ENCODE results near the gene TOM1L2. TPM values are rescaled to one million over a fixed set of nuclear protein-coding genes. Genes with fewer than 3 reads are reported as not detected.
A peak's percentile ranks its signal among the peaks of the same experiment; 100 is the strongest.

Gene TOM1L2
- total RNA-seq, 1 experiment from 2014 or later: 35.5 TPM

GRCh38 chr17:17826942-17827785 lies 145.0 kb downstream of the TOM1L2 start:
- no peaks in the 10 kb centered on the region for H3K9me3 Mint-ChIP-seq (ENCODE audit: unreplicated experiment)
- BruUV-seq (replicated peaks): no TSS peak
- POLR2A ChIA-PET: interaction anchor here (2.8 kb wide), 1 partner anchor 9 kb away, joined by 18 read pairs; the partner anchor contains the start of gene SREBF1
- no peak overlapping the region for H3K27ac Mint-ChIP-seq (ENCODE audit: unreplicated experiment)
- no peak for DNase-seq
- Histone ChIP-seq H3K9me3 (no peaks in the 10 kb centered on the region), H3K4me3 (ENCODE audit: low read depth, low read length) (no peak overlapping the region), H3K4me1 (peaks cover 37% of the 10 kb centered on the region), H3K36me3 (ENCODE audit: control insufficient read depth, insufficient read depth, low read length) (0 out of 2 replicates have a peak, but pooled peaks cover 1% of the 10 kb centered on the region), H3K27me3 (replicated peaks; ENCODE audit: control insufficient read depth, insufficient read depth, low read length) (no peaks in the 10 kb centered on the region)
- H3K36me3 Mint-ChIP-seq (ENCODE audit: insufficient read depth, unreplicated experiment): peaks cover 47% of the 10 kb centered on the region
- H3K4me3 Mint-ChIP-seq (ENCODE audit: unreplicated experiment): no peak overlapping the region
- no peak for TF ChIP-seq CTCF (IDR thresholded peaks at IDR 0.05; ENCODE audit: insufficient read depth in 1 of 2, low read depth in 1 of 2, low read length in 1 of 2, severe bottlenecking in 1 of 2, unreplicated experiment in 1 of 2)
- CTCF ChIA-PET: interaction anchor here (0.8 kb wide), 1 partner anchor 10 kb away, joined by 3 read pairs; the partner anchor contains the start of gene SREBF1
- peaks cover 28% of the 10 kb centered on the region for H3K4me1 Mint-ChIP-seq (ENCODE audit: low read depth, unreplicated experiment)
- intact Hi-C loops (cut with micrococcal nuclease; ENCODE audit: unreplicated experiment): no loop called here
- no peaks in the 10 kb centered on the region for H3K27me3 Mint-ChIP-seq (ENCODE audit: insufficient read depth, unreplicated experiment)

- POLR2A ChIA-PET: interaction anchor here (2.8 kb wide), 1 partner anchor 10 kb away, joined by 18 read pairs; the partner anchor contains the start of gene SREBF1
- H3K36me3 Mint-ChIP-seq (ENCODE audit: insufficient read depth, unreplicated experiment): peaks cover 39% of the 10 kb centered on the region
- peaks cover 26% of the 10 kb centered on the region for H3K4me1 Mint-ChIP-seq (ENCODE audit: low read depth, unreplicated experiment)
- Histone ChIP-seq H3K9me3 (no peaks in the 10 kb centered on the region), H3K4me1 (peaks cover 37% of the 10 kb centered on the region), H3K4me3 (ENCODE audit: low read depth, low read length) (no peak overlapping the region), H3K36me3 (ENCODE audit: control insufficient read depth, insufficient read depth, low read length) (peaks cover 1% of the 10 kb centered on the region; the same call in 1 of the 2 replicates), H3K27me3 (replicated peaks; ENCODE audit: control insufficient read depth, insufficient read depth, low read length) (no peaks in the 10 kb centered on the region)
- no peak for DNase-seq
- CTCF ChIA-PET: interaction anchor here (0.6 kb wide), 1 partner anchor 93 kb away, joined by 3 read pairs; no protein-coding TSS in a partner anchor
- H3K9me3 Mint-ChIP-seq (ENCODE audit: unreplicated experiment): no peaks in the 10 kb centered on the region
- peak overlapping the region; percentile 76 for H3K27ac Mint-ChIP-seq (ENCODE audit: unreplicated experiment)
- no peak for TF ChIP-seq CTCF (IDR thresholded peaks at IDR 0.05; ENCODE audit: insufficient read depth in 1 of 2, low read depth in 1 of 2, low read length in 1 of 2, severe bottlenecking in 1 of 2, unreplicated experiment in 1 of 2)
- intact Hi-C loops (cut with micrococcal nuclease; ENCODE audit: unreplicated experiment): no loop called here
- H3K27me3 Mint-ChIP-seq (ENCODE audit: insufficient read depth, unreplicated experiment): no peaks in the 10 kb centered on the region
- BruUV-seq (replicated peaks): no TSS peak
- H3K4me3 Mint-ChIP-seq (ENCODE audit: unreplicated experiment): no peak overlapping the region
Observed at GRCh38 chr17:17826342-17826713, 145.9 kb downstream of the TOM1L2 start.

- peaks cover 29% of the 10 kb centered on the region for H3K4me1 ChIP-seq
- no peak for TF ChIP-seq CTCF (IDR thresholded peaks at IDR 0.05; ENCODE audit: insufficient read depth in 1 of 2, low read depth in 1 of 2, low read length in 1 of 2, severe bottlenecking in 1 of 2, unreplicated experiment in 1 of 2)
- peaks cover 1% of the 10 kb centered on the region; the same call in 1 of the 2 replicates for H3K36me3 ChIP-seq (ENCODE audit: control insufficient read depth, insufficient read depth, low read length)
- ChIA-PET POLR2A (interaction anchor here (1.5 to 2.8 kb wide), 2 partner anchors 11 to 12 kb away, joined by 12 to 18 read pairs; partner anchors contain the start of gene SREBF1), CTCF (interaction anchor here (0.7 kb wide), 1 partner anchor 169 kb away, joined by 3 read pairs; no protein-coding TSS in a partner anchor)
- Mint-ChIP-seq H3K27me3 (ENCODE audit: insufficient read depth, unreplicated experiment) (no peaks in the 10 kb centered on the region), H3K36me3 (ENCODE audit: insufficient read depth, unreplicated experiment) (peaks cover 39% of the 10 kb centered on the region), H3K27ac (ENCODE audit: unreplicated experiment) (peak overlapping the region; percentile 76), H3K4me1 (ENCODE audit: low read depth, unreplicated experiment) (peaks cover 30% of the 10 kb centered on the region), H3K9me3 (ENCODE audit: unreplicated experiment) (no peaks in the 10 kb centered on the region), H3K4me3 (ENCODE audit: unreplicated experiment) (peak overlapping the region; percentile 70)
- H3K9me3 ChIP-seq: no peaks in the 10 kb centered on the region
- no peak overlapping the region for H3K4me3 ChIP-seq (ENCODE audit: low read depth, low read length)
- intact Hi-C loops (cut with micrococcal nuclease; ENCODE audit: unreplicated experiment): loop anchor here (1.0 kb wide), 1 partner anchor 9 kb away; no protein-coding TSS in a partner anchor
- BruUV-seq (replicated peaks): no TSS peak
- H3K27me3 ChIP-seq (replicated peaks; ENCODE audit: control insufficient read depth, insufficient read depth, low read length): no peaks in the 10 kb centered on the region
- no peak for DNase-seq
Observed at GRCh38 chr17:17824783-17825614, 147.2 kb downstream of the TOM1L2 start.
